ENCODE measurements around the gene RANBP3.

Gene RANBP3

DNA sequence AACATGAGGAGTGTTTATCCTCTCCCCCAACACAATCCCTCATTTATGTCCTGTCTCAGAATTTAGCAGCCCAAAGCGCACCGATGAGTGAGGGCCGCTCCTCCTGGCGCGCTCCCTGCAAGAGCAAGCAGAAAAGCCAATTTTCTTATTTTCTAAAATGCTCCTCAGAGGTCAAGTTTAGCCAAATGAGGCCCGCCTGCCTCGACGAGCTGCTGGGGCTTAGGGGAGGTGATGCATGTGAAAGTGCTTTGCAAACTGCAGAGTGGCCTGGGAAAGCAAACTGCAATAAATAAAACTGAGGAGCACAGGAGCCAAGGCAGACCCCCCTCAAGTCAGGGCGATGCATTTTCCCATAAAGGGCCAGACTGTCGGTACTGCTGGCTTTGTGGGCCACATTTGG is 34.9 kb downstream of the RANBP3 start:
- Histone ChIP-seq H2BK120ac (ENCODE audit: insufficient read depth, low read length, poor library complexity) (no peak overlapping the region), H3K9ac (ENCODE audit: low read length) (no peak overlapping the region), H3K27ac (ENCODE audit: low read depth, low read length) (no peak overlapping the region), H3K79me1 (ENCODE audit: low read length) (no peaks in the 10 kb centered on the region), H4K12ac (ENCODE audit: low read depth, low read length) (no peak overlapping the region), H3K79me2 (ENCODE audit: control insufficient read depth, insufficient read depth, low read length, poor library complexity) (no peaks in the 10 kb centered on the region), H3K27me3 (ENCODE audit: insufficient read depth, low read length) (no peaks in the 10 kb centered on the region), H3K14ac (ENCODE audit: low read length) (no peak overlapping the region), H3K36me3 (ENCODE audit: control insufficient read depth in 1 of 2, insufficient read depth in 2 of 2, low read length in 2 of 2) (peaks cover 32% of the 10 kb centered on the region in 2 experiments), H2BK5ac (ENCODE audit: low read depth, low read length, poor library complexity) (no peak overlapping the region), H3K23ac (ENCODE audit: low read length) (no peak overlapping the region), H3K9me3 (ENCODE audit: insufficient read depth, low read depth, low read length) (no peaks in the 10 kb centered on the region), H3K4me3 (ENCODE audit: low read depth, low read length) (no peak overlapping the region), H4K91ac (ENCODE audit: low read depth, low read length) (no peak overlapping the region), H2AK5ac (ENCODE audit: low read length) (no peak overlapping the region), H3K4me1 (ENCODE audit: control insufficient read depth in 1 of 2, insufficient read depth in 2 of 2, low read length in 2 of 2) (peaks cover 3% of the 10 kb centered on the region in 2 experiments), H3K18ac (ENCODE audit: low read length) (no peak overlapping the region), H4K8ac (ENCODE audit: low read depth, low read length) (no peak overlapping the region), H3K4ac (ENCODE audit: low read depth, low read length) (no peak overlapping the region), H3K4me2 (ENCODE audit: low read length) (no peak overlapping the region), H2BK12ac (ENCODE audit: low read length) (no peak overlapping the region), H2AFZ (ENCODE audit: insufficient read depth, low read length, poor library complexity) (no peak overlapping the region)
- no peak for DNase-seq
- WGBS (ENCODE audit: extremely low coverage, insufficient coverage, insufficient read length), result no CpG with 5 or more reads among the region's 10 CpGs

GRCh38 chr19:5941673-5942072 is 36.3 kb downstream of the RANBP3 start:
- no peak overlapping the region for H4K8ac ChIP-seq (ENCODE audit: low read depth, low read length)
- H3K27me3 ChIP-seq (ENCODE audit: insufficient read depth, low read length), result no peaks in the 10 kb centered on the region
- no peak overlapping the region for H3K14ac ChIP-seq (ENCODE audit: low read length)
- H4K91ac ChIP-seq (ENCODE audit: low read depth, low read length), result no peak overlapping the region
- no peak overlapping the region for H3K18ac ChIP-seq (ENCODE audit: low read length)
- H4K12ac ChIP-seq (ENCODE audit: low read depth, low read length), result no peak overlapping the region
- H3K4ac ChIP-seq (ENCODE audit: low read depth, low read length), result no peak overlapping the region
- no peak overlapping the region for H3K23ac ChIP-seq (ENCODE audit: low read length)
- H3K79me2 ChIP-seq (ENCODE audit: control insufficient read depth, insufficient read depth, low read length, poor library complexity), result no peaks in the 10 kb centered on the region
- no peak overlapping the region for H2AFZ ChIP-seq (ENCODE audit: insufficient read depth, low read length, poor library complexity)
- H2BK120ac ChIP-seq (ENCODE audit: insufficient read depth, low read length, poor library complexity), result no peak overlapping the region
- no peak overlapping the region for H3K4me2 ChIP-seq (ENCODE audit: low read length)
- H3K4me3 ChIP-seq (ENCODE audit: low read depth, low read length), result no peak overlapping the region
- no CpG with 5 or more reads among the region's 11 CpGs for WGBS (ENCODE audit: extremely low coverage, insufficient coverage, insufficient read length)
- no peaks in the 10 kb centered on the region for H3K79me1 ChIP-seq (ENCODE audit: low read length)
- no peaks in the 10 kb centered on the region for H3K9me3 ChIP-seq (ENCODE audit: insufficient read depth, low read depth, low read length)
- H3K4me1 ChIP-seq (ENCODE audit: control insufficient read depth in 1 of 2, insufficient read depth in 2 of 2, low read length in 2 of 2), result no peaks in the 10 kb centered on the region
- no peak overlapping the region for H3K9ac ChIP-seq (ENCODE audit: low read length)
- DNase-seq, result no peak
- no peak overlapping the region for H3K27ac ChIP-seq (ENCODE audit: low read depth, low read length)
- H2BK12ac ChIP-seq (ENCODE audit: low read length), result no peak overlapping the region
- no peak overlapping the region for H2BK5ac ChIP-seq (ENCODE audit: low read depth, low read length, poor library complexity)
- H2AK5ac ChIP-seq (ENCODE audit: low read length), result no peak overlapping the region
- H3K36me3 ChIP-seq (ENCODE audit: control insufficient read depth in 1 of 2, insufficient read depth in 2 of 2, low read length in 2 of 2), result peaks cover 41 to 43% of the 10 kb centered on the region in 2 experiments

- no peak overlapping the region for H4K8ac ChIP-seq (ENCODE audit: low read depth, low read length)
- H3K9ac ChIP-seq (ENCODE audit: low read length), result no peak overlapping the region
- H2BK5ac ChIP-seq (ENCODE audit: low read depth, low read length, poor library complexity), result no peak overlapping the region
- no peak overlapping the region for H2BK12ac ChIP-seq (ENCODE audit: low read length)
- no peaks in the 10 kb centered on the region for H3K9me3 ChIP-seq (ENCODE audit: insufficient read depth, low read depth, low read length)
- no peaks in the 10 kb centered on the region for H3K79me2 ChIP-seq (ENCODE audit: control insufficient read depth, insufficient read depth, low read length, poor library complexity)
- H3K36me3 ChIP-seq (ENCODE audit: control insufficient read depth in 1 of 2, insufficient read depth in 2 of 2, low read length in 2 of 2), result peaks cover 43 to 46% of the 10 kb centered on the region in 2 experiments
- H2AK5ac ChIP-seq (ENCODE audit: low read length), result no peak overlapping the region
- H3K4me3 ChIP-seq (ENCODE audit: low read depth, low read length), result no peak overlapping the region
- DNase-seq, result no peak
- H3K79me1 ChIP-seq (ENCODE audit: low read length), result no peaks in the 10 kb centered on the region
- H3K4me2 ChIP-seq (ENCODE audit: low read length), result no peak overlapping the region
- no peak overlapping the region for H2BK120ac ChIP-seq (ENCODE audit: insufficient read depth, low read length, poor library complexity)
- H4K12ac ChIP-seq (ENCODE audit: low read depth, low read length), result no peak overlapping the region
- no CpG with 5 or more reads among the region's 21 CpGs for WGBS (ENCODE audit: extremely low coverage, insufficient coverage, insufficient read length)
- no peaks in the 10 kb centered on the region for H3K27me3 ChIP-seq (ENCODE audit: insufficient read depth, low read length)
- H3K4ac ChIP-seq (ENCODE audit: low read depth, low read length), result no peak overlapping the region
- H3K27ac ChIP-seq (ENCODE audit: low read depth, low read length), result no peak overlapping the region
- H3K14ac ChIP-seq (ENCODE audit: low read length), result no peak overlapping the region
- no peak overlapping the region for H3K18ac ChIP-seq (ENCODE audit: low read length)
- no peak overlapping the region for H3K23ac ChIP-seq (ENCODE audit: low read length)
- H3K4me1 ChIP-seq (ENCODE audit: control insufficient read depth in 1 of 2, insufficient read depth in 2 of 2, low read length in 2 of 2), result peaks cover under 1 to 3% of the 10 kb centered on the region in 2 experiments
- H2AFZ ChIP-seq (ENCODE audit: insufficient read depth, low read length, poor library complexity), result no peak overlapping the region
- no peak overlapping the region for H4K91ac ChIP-seq (ENCODE audit: low read depth, low read length)
Observed at GRCh38 chr19:5940260-5941208, 37.4 kb downstream of the RANBP3 start.

GRCh38 chr19:5937550-5937949 is 40.4 kb downstream of the RANBP3 start:
- Histone ChIP-seq H3K36me3 (ENCODE audit: control insufficient read depth in 1 of 2, insufficient read depth in 2 of 2, low read length in 2 of 2) (peaks cover 42 to 56% of the 10 kb centered on the region in 2 experiments), H3K4me3 (ENCODE audit: low read depth, low read length) (no peak overlapping the region), H3K79me1 (ENCODE audit: low read length) (peaks cover 6% of the 10 kb centered on the region), H3K14ac (ENCODE audit: low read length) (no peak overlapping the region), H3K9ac (ENCODE audit: low read length) (no peak overlapping the region), H3K4me2 (ENCODE audit: low read length) (no peak overlapping the region), H2BK12ac (ENCODE audit: low read length) (no peak overlapping the region), H2AFZ (ENCODE audit: insufficient read depth, low read length, poor library complexity) (no peak overlapping the region), H3K23ac (ENCODE audit: low read length) (no peak overlapping the region), H3K4ac (ENCODE audit: low read depth, low read length) (no peak overlapping the region), H3K4me1 (ENCODE audit: control insufficient read depth in 1 of 2, insufficient read depth in 2 of 2, low read length in 2 of 2) (peaks cover 20 to 22% of the 10 kb centered on the region in 2 experiments), H4K8ac (ENCODE audit: low read depth, low read length) (no peak overlapping the region), H3K79me2 (ENCODE audit: control insufficient read depth, insufficient read depth, low read length, poor library complexity) (no peaks in the 10 kb centered on the region), H2AK5ac (ENCODE audit: low read length) (no peak overlapping the region), H2BK5ac (ENCODE audit: low read depth, low read length, poor library complexity) (no peak overlapping the region), H2BK120ac (ENCODE audit: insufficient read depth, low read length, poor library complexity) (no peak overlapping the region), H3K18ac (ENCODE audit: low read length) (no peak overlapping the region), H3K9me3 (ENCODE audit: insufficient read depth, low read depth, low read length) (peaks cover 2% of the 10 kb centered on the region), H4K12ac (ENCODE audit: low read depth, low read length) (no peak overlapping the region), H3K27me3 (ENCODE audit: insufficient read depth, low read length) (no peaks in the 10 kb centered on the region), H4K91ac (ENCODE audit: low read depth, low read length) (no peak overlapping the region), H3K27ac (ENCODE audit: low read depth, low read length) (no peak overlapping the region)
- no CpG with 5 or more reads among the region's 10 CpGs for WGBS (ENCODE audit: extremely low coverage, insufficient coverage, insufficient read length)
- DNase-seq, result no peak

Data from trophoblast cell (in vitro differentiated cells and primary cell).